Thyroid gland (tissue), 4 donors: ENCODE measurements around the gene SPPL2A. TPM values are rescaled to one million over a fixed set of nuclear protein-coding genes. Genes with fewer than 3 reads are reported as not detected.

Experiments
- DNase-seq, 2 donors: peaks; one replicate each; pipeline ENCODE4 v3.0.0-alpha.2; 2019
- H3K27ac ChIP-seq, 3 donors: fragments of 200-600 bp; sonication (generic); 1 replicate in 2 of 3; 2 replicates in 1 of 3; pipeline ENCODE4 v1.5.1; 2016 to 2019; ENCODE audit warnings: mild to moderate bottlenecking in 1 of 3, moderate library complexity in 1 of 3
- H3K27me3 ChIP-seq: fragments of 200-600 bp; sonication (generic); one replicate; pipeline ENCODE4 v1.5.1; 2019
- H3K36me3 ChIP-seq, 2 donors: fragments of 200-600 bp; sonication (generic); one replicate each; pipeline ENCODE4 v1.5.1; 2016 to 2019
- H3K4me1 ChIP-seq, 2 donors: fragments of 200-600 bp; sonication (generic); one replicate each; pipeline ENCODE4 v1.5.1; 2017 to 2019
- H3K4me3 ChIP-seq, 3 donors: fragments of 200-600 bp; sonication (generic); replicated peaks in 1 of 3; 1 replicate in 2 of 3; 2 replicates in 1 of 3; pipeline ENCODE4 v1.5.1; 2016; ENCODE audit warnings: mild to moderate bottlenecking in 1 of 3
- H3K9me3 ChIP-seq: fragments of 200-600 bp; sonication (generic); one replicate; pipeline ENCODE4 v1.5.1; 2017
- CTCF ChIP-seq, 6 experiments: fragments of 200-600 bp in 3 of 6; fragments of 450-650 bp in 3 of 6; sonication (generic) in 3 of 6; IDR thresholded peaks; one replicate each; pipeline ENCODE4 v1.5.1; 2016 to 2019; ENCODE audit warnings: antibody characterized with exemption in 6 of 6, mild to moderate bottlenecking in 2 of 6, inconsistent platforms in 1 of 6, moderate library complexity in 1 of 6
- POLR2A ChIP-seq, 2 donors: fragments of 450-650 bp; IDR thresholded peaks; one replicate each; pipeline ENCODE4 v1.6.1; 2017; ENCODE audit warnings: antibody characterized with exemption in 2 of 2, mild to moderate bottlenecking in 2 of 2, moderate library complexity in 1 of 2
- WGBS, 2 donors: methylation state at CpG; one replicate each; pipeline ENCODE4 v1.1.5; 2017; 5-methylcytosine and 5-hydroxymethylcytosine counted together
- intact Hi-C: fragments of 100-400 bp; cut with DNase I; formaldehyde crosslinking; loops from one replicate; pipeline ENCODE4 v1.15.1; 2023
- total RNA-seq, 4 donors: library from RNA; depleted of rRNA; stranded (reverse); fragments of >200 nt; gene quantifications; one replicate each; pipeline ENCODE4 v1.2.3, GENCODE V29; 2016

Gene SPPL2A
- total RNA-seq, 4 donors from 2014 or later: 174 to 468 (median 256) TPM

DNA sequence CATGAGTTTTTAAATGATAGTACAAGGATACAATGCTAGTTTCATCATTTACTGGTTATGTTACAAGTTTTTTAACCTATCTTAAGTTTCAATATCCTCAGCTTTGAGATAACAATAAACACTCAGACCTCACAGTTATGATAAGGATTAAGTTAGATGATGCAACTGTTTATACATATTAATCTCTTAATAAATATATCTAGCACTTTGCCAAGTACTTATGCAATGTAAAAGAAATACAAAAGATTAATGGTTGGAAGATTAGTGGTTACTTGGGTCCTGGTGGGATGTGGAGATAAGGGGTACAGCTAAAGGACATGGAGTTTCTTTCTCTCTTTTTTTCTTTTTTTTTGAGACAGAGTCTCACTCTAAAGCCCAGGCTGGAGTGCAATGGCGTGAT lies 12.0 kb downstream of the SPPL2A start:
- intact Hi-C loops: no loop called here
- TF ChIP-seq POLR2A (IDR thresholded peaks at IDR 0.05): no peak
- TF ChIP-seq CTCF (IDR thresholded peaks at IDR 0.05): no peak
- Histone ChIP-seq H3K4me3 (no peak overlapping the region), H3K27ac (no peak overlapping the region), H3K27me3 (no peaks in the 10 kb centered on the region), H3K9me3 (no peaks in the 10 kb centered on the region), H3K36me3 (peaks cover 0 to 2% of the 10 kb centered on the region in 2 donors), H3K4me1 (peaks cover 3 to 10% of the 10 kb centered on the region in 2 donors)
- no peak for DNase-seq
- WGBS, 2 donors: 93 to 95% methylated on average over 1 of the region's 1 CpG

GRCh38 chr15:50751394-50751793 lies 14.1 kb downstream of the SPPL2A start:
- no peak overlapping the region for H3K27ac ChIP-seq
- H3K36me3 ChIP-seq: peaks cover 10 to 11% of the 10 kb centered on the region in 2 donors
- peaks cover 3 to 10% of the 10 kb centered on the region in 2 donors for H3K4me1 ChIP-seq
- H3K9me3 ChIP-seq: no peaks in the 10 kb centered on the region
- H3K4me3 ChIP-seq: no peak overlapping the region
- H3K27me3 ChIP-seq: no peaks in the 10 kb centered on the region
- WGBS, 2 donors: 80 to 87% methylated on average over 2 of the region's 2 CpGs
- no peak for DNase-seq
- TF ChIP-seq CTCF (IDR thresholded peaks at IDR 0.05) (no peak), POLR2A (IDR thresholded peaks at IDR 0.05) (no peak)
- intact Hi-C loops: no loop called here

GRCh38 chr15:50750227-50750705 lies 15.2 kb downstream of the SPPL2A start:
- peaks cover 10 to 11% of the 10 kb centered on the region in 2 donors for H3K36me3 ChIP-seq
- H3K27me3 ChIP-seq: no peaks in the 10 kb centered on the region
- no peak overlapping the region for H3K27ac ChIP-seq
- 83 to 86% methylated on average over 6 of the region's 6 CpGs for WGBS, 2 donors
- peaks cover 3 to 10% of the 10 kb centered on the region in 2 donors for H3K4me1 ChIP-seq
- H3K4me3 ChIP-seq: no peak overlapping the region
- no peaks in the 10 kb centered on the region for H3K9me3 ChIP-seq
- DNase-seq: no peak
- intact Hi-C loops: no loop called here
- TF ChIP-seq POLR2A (IDR thresholded peaks at IDR 0.05) (no peak), CTCF (IDR thresholded peaks at IDR 0.05) (no peak)

DNA sequence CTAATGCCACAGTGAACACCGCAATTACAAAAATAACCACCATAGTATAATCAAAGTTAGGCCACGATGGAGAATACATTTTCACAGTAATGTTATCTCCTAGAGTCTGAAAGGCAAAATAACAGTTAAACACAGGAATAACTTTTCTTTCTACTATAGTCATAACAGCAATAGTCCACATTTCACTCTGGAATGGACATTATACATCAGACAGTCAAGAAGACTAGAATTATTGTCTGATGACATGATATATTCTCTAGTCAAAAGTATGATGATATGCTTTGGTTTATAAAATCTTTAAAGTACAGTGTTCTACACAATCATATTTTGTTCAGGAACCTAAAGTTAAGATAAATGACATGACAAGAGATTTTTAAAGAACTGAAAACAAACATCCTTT lies 18.0 kb downstream of the SPPL2A start:
- TF ChIP-seq POLR2A (IDR thresholded peaks at IDR 0.05) (no peak), CTCF (IDR thresholded peaks at IDR 0.05) (no peak)
- 94 to 95% methylated on average over 2 of the region's 2 CpGs for WGBS, 2 donors
- intact Hi-C loops: no loop called here
- Histone ChIP-seq H3K9me3 (no peaks in the 10 kb centered on the region), H3K36me3 (peaks cover 10 to 11% of the 10 kb centered on the region in 2 donors), H3K4me3 (no peak overlapping the region), H3K27me3 (no peaks in the 10 kb centered on the region), H3K27ac (no peak overlapping the region), H3K4me1 (peaks cover 0 to 2% of the 10 kb centered on the region in 2 donors)
- DNase-seq: no peak

- DNase-seq: no peak
- no peaks in the 10 kb centered on the region for H3K9me3 ChIP-seq
- H3K4me3 ChIP-seq: no peak overlapping the region
- H3K27me3 ChIP-seq: no peaks in the 10 kb centered on the region
- no peaks in the 10 kb centered on the region for H3K4me1 ChIP-seq
- H3K36me3 ChIP-seq: peaks cover 10 to 14% of the 10 kb centered on the region in 2 donors
- no peak for TF ChIP-seq POLR2A (IDR thresholded peaks at IDR 0.05)
- TF ChIP-seq CTCF (IDR thresholded peaks at IDR 0.05): no peak
- intact Hi-C loops: no loop called here
- no peak overlapping the region for H3K27ac ChIP-seq
- 93 to 98% methylated on average over 1 of the region's 1 CpG for WGBS, 2 donors
Observed at GRCh38 chr15:50744601-50745000, 20.9 kb downstream of the SPPL2A start.
